ENCODE results near the gene BMP7. TPM values are rescaled to one million over a fixed set of nuclear protein-coding genes. Genes with fewer than 3 reads are reported as not detected.

BMP7 gene
- total and polyA plus RNA-seq, 2 donors (not counting 3 experiments of a cell fraction or from before 2014, with no cell fraction given) = not detected

- CTCF ChIA-PET = no interaction called here
Measured at GRCh38 chr20:57147185-57147584, 119.3 kb downstream of the BMP7 start.

More at GRCh38 chr20:57147185-57147584, 119.3 kb downstream of the BMP7 start:
- no peak for TF ChIP-seq JUN (IDR thresholded peaks at IDR 0.05; ENCODE audit: borderline replicate concordance, insufficient read depth, insufficient read length, low read depth)
- no peak for TF ChIP-seq EZH2 (IDR thresholded peaks at IDR 0.05; ENCODE audit: borderline replicate concordance, low read depth, low read length, severe bottlenecking)
- no peak for TF ChIP-seq GATA2 (IDR thresholded peaks at IDR 0.05; ENCODE audit: insufficient read depth, insufficient read length, low read depth, low read length)
- no peak for TF ChIP-seq MYC (IDR thresholded peaks at IDR 0.05; ENCODE audit: low read depth, low read length)
- no peak for TF ChIP-seq MAX (IDR thresholded peaks at IDR 0.05; ENCODE audit: insufficient read depth, insufficient read length)
- no peak for TF ChIP-seq FOS (IDR thresholded peaks at IDR 0.05; ENCODE audit: borderline replicate concordance, insufficient read depth, low read length)
- no peak for TF ChIP-seq CTCF (IDR thresholded peaks at IDR 0.05; ENCODE audit: extremely low read depth in 1 of 2, insufficient read depth in 1 of 2, low read depth in 1 of 2, low read length in 2 of 2)
- TF ChIP-seq POLR2AphosphoS5 (IDR thresholded peaks at IDR 0.05; ENCODE audit: insufficient read depth, low read depth, low read length) = no peak
- TF ChIP-seq POLR2A (IDR thresholded peaks at IDR 0.05; ENCODE audit: low read depth, low read length) = no peak
- H4K20me1 ChIP-seq (replicated peaks; ENCODE audit: control insufficient read depth, extremely low read depth, insufficient read depth, low read length) = no peaks in the 10 kb centered on the region
- dilution Hi-C loops (cut with MboI; ENCODE audit: extremely low pct_ligation_motif_present, low sequenced_read_pairs) (no loop called here), intact Hi-C loops (cut with micrococcal nuclease) (no loop called here)
- H3K36me3 ChIP-seq (ENCODE audit: control insufficient read depth in 2 of 2, extremely low read depth in 1 of 2, insufficient read depth in 2 of 2, low read length in 2 of 2) = no peaks in the 10 kb centered on the region
- no peak overlapping the region for H2AFZ ChIP-seq (ENCODE audit: low read depth, low read length)
- no peaks in the 10 kb centered on the region for H3K9me3 ChIP-seq (replicated peaks; ENCODE audit: control insufficient read depth, insufficient read depth, low read length)
- no peak for FAIRE-seq
- H3K4me1 ChIP-seq (ENCODE audit: control insufficient read depth, extremely low read depth, insufficient read depth, low read length) = no peaks in the 10 kb centered on the region
- H3K79me2 ChIP-seq (ENCODE audit: control insufficient read depth, insufficient read depth, low read length) = no peaks in the 10 kb centered on the region
- H3K27ac ChIP-seq (ENCODE audit: insufficient read depth, low read depth, low read length) = no peak overlapping the region
- no peaks in the 10 kb centered on the region for H3K9me1 ChIP-seq (replicated peaks; ENCODE audit: control insufficient read depth, extremely low read depth, insufficient read depth, low read length)
- H3K9ac ChIP-seq (replicated peaks; ENCODE audit: extremely low read depth, insufficient read depth, low read length) = no peak overlapping the region
- H3K4me2 ChIP-seq (ENCODE audit: insufficient read depth, low read length) = no peak overlapping the region
- no peak for DNase-seq (ENCODE audit: low read depth, low spot score)
- POLR2A ChIA-PET = no interaction called here
- no TSS peak for BruUV-seq (replicated peaks)
- no peaks in the 10 kb centered on the region for H3K27me3 ChIP-seq (ENCODE audit: control insufficient read depth in 2 of 2, insufficient read depth in 2 of 2, low read length in 2 of 2)
- no peak overlapping the region for H3K4me3 ChIP-seq (replicated peaks in 1 of 3; ENCODE audit: insufficient read depth in 1 of 3, low read depth in 1 of 3, low read length in 3 of 3)

Measured in endothelial cell of umbilical vein (primary cell).